DOHH2 (cell line): Measurements from ENCODE around the gene GAS2.

Source experiments
- H3F3A ChIP-seq: fragments of 200-600 bp; sonication (generic), shearing (Covaris generic); 2 replicates; pipeline ENCODE4 v1.6.0; 2016; ENCODE audit warnings: antibody characterized with exemption, mild to moderate bottlenecking; ENCODE audit not compliant: control insufficient read depth, insufficient read depth
- H3K27ac ChIP-seq: fragments of 200-600 bp; sonication (generic); 2 replicates; pipeline ENCODE4 v1.5.1; 2014; ENCODE audit warnings: low read depth, mild to moderate bottlenecking, low read length, moderate library complexity
- H3K27me3 ChIP-seq: fragments of 200-600 bp; sonication (generic); 2 replicates; pipeline ENCODE4 v1.6.1; 2014; ENCODE audit warnings: mild to moderate bottlenecking, low read length, mixed read lengths; ENCODE audit not compliant: control insufficient read depth
- H3K36me3 ChIP-seq: fragments of 200-600 bp; sonication (generic); 2 replicates; pipeline ENCODE4 v1.6.1; 2014; ENCODE audit warnings: mild to moderate bottlenecking, low read length, moderate library complexity, mixed read lengths; ENCODE audit not compliant: control insufficient read depth
- H3K4me1 ChIP-seq: fragments of 200-600 bp; sonication (generic); 2 replicates; pipeline ENCODE4 v1.6.1; 2014; ENCODE audit warnings: mild to moderate bottlenecking, low read length, mixed read lengths; ENCODE audit not compliant: control insufficient read depth
- H3K4me2 ChIP-seq: fragments of 200-600 bp; sonication (generic); 2 replicates; pipeline ENCODE4 v1.6.0; 2014; ENCODE audit warnings: mild to moderate bottlenecking, low read length, moderate library complexity
- H3K4me3 ChIP-seq: fragments of 200-600 bp; sonication (generic); 2 replicates; pipeline ENCODE4 v1.5.1; 2014; ENCODE audit warnings: mild to moderate bottlenecking, low read length, mixed read lengths
- H3K79me2 ChIP-seq: fragments of 200-600 bp; sonication (generic); 2 replicates; pipeline ENCODE4 v1.6.1; 2014; ENCODE audit warnings: mild to moderate bottlenecking, low read length, mixed read lengths; ENCODE audit not compliant: control insufficient read depth
- H3K9me2 ChIP-seq: fragments of 200-600 bp; sonication (generic); replicated peaks from 2 replicates; pipeline ENCODE4 v1.6.1; 2014; ENCODE audit warnings: mild to moderate bottlenecking, low read length, mixed read lengths; ENCODE audit not compliant: control insufficient read depth
- H3K9me3 ChIP-seq: fragments of 200-600 bp; sonication (generic); 2 replicates; pipeline ENCODE4 v1.6.1; 2014; ENCODE audit warnings: antibody characterized with exemption, low read length, mixed read lengths; ENCODE audit not compliant: control insufficient read depth, insufficient read depth
- H4K20me1 ChIP-seq: fragments of 200-600 bp; sonication (generic); 2 replicates; pipeline ENCODE4 v1.6.0; 2014; ENCODE audit warnings: low read depth, mild to moderate bottlenecking, antibody characterized with exemption, low read length, moderate library complexity; ENCODE audit not compliant: control insufficient read depth, insufficient read depth
- CTCF ChIP-seq: fragments of 200-600 bp; sonication (generic); IDR thresholded peaks from one replicate; pipeline ENCODE4 v1.5.1; 2014; ENCODE audit warnings: antibody characterized with exemption, mild to moderate bottlenecking, low read depth, low read length; ENCODE audit not compliant: poor library complexity, severe bottlenecking
- EZH2phosphoT487 ChIP-seq: fragments of 200-600 bp; sonication (generic); IDR thresholded peaks from 2 replicates; pipeline ENCODE4 v1.6.1; 2017; ENCODE audit warnings: borderline replicate concordance, mild to moderate bottlenecking, antibody characterized with exemption, low read length, moderate library complexity, mixed read lengths

The GAS2 gene

GRCh38 chr11:22829231-22830081, 163.0 kb downstream of the GAS2 start, which contains the start of gene SVIP:
Gene SVIP, minus strand, starts transcription at chr11:22829801. Its CDS starts 53 bp downstream, at chr11:22829748.
- TF ChIP-seq EZH2phosphoT487 (no peak), CTCF (peak; percentile 64)
- peaks cover 13% of the 10 kb centered on the region for H3K4me1 ChIP-seq
- H3K9me2 ChIP-seq = no peaks in the 10 kb centered on the region; the same call in 1 of the 2 replicates
- no peaks in the 10 kb centered on the region for H3K9me3 ChIP-seq
- H3K79me2 ChIP-seq = peaks cover 12% of the 10 kb centered on the region
- H4K20me1 ChIP-seq = no peaks in the 10 kb centered on the region
- H3K36me3 ChIP-seq = peaks cover 21% of the 10 kb centered on the region
- peak within 1 kb of the TSS; percentile 91 for H3K4me3 ChIP-seq
- no peaks in the 10 kb centered on the region for H3K27me3 ChIP-seq
- H3K27ac ChIP-seq = peak within 1 kb of the TSS; percentile 56
- H3F3A ChIP-seq = no peaks in the 10 kb centered on the region
- peak within 1 kb of the TSS; percentile 69 for H3K4me2 ChIP-seq

- TF ChIP-seq EZH2phosphoT487 (no peak), CTCF (peak; percentile 6)
- peak overlapping the region; percentile 69 for H3K4me2 ChIP-seq
These were observed 163.6 kb downstream of the GAS2 start for GRCh38 chr11:22830082-22830414.

GRCh38 chr11:22832315-22833015, 166.1 kb downstream of the GAS2 start:
- Histone ChIP-seq H3K4me1 (peaks cover 13% of the 10 kb centered on the region), H3K36me3 (no peaks in the 10 kb centered on the region), H3K27ac (no peak overlapping the region), H3K9me2 (no peaks in the 10 kb centered on the region), H3K9me3 (no peaks in the 10 kb centered on the region), H3K4me3 (no peak overlapping the region), H3K4me2 (no peak overlapping the region), H4K20me1 (no peaks in the 10 kb centered on the region), H3K79me2 (peaks cover 12% of the 10 kb centered on the region), H3F3A (no peaks in the 10 kb centered on the region), H3K27me3 (no peaks in the 10 kb centered on the region)
- TF ChIP-seq CTCF (no peak), EZH2phosphoT487 (no peak)

More at GRCh38 chr11:22830082-22830414, 163.6 kb downstream of the GAS2 start:
- Histone ChIP-seq H3K27ac (no peak overlapping the region), H4K20me1 (no peaks in the 10 kb centered on the region), H3K79me2 (peaks cover 12% of the 10 kb centered on the region), H3K9me3 (no peaks in the 10 kb centered on the region), H3K9me2 (no peaks in the 10 kb centered on the region; the same call in 1 of the 2 replicates), H3K27me3 (no peaks in the 10 kb centered on the region), H3K4me3 (peak overlapping the region; percentile 91), H3K36me3 (peaks cover 15% of the 10 kb centered on the region), H3K4me1 (peaks cover 13% of the 10 kb centered on the region), H3F3A (no peaks in the 10 kb centered on the region)
